Glutamatergic neuron (in vitro differentiated cells): ENCODE measurements around the gene TMEM144. TPM values are rescaled to one million over a fixed set of nuclear protein-coding genes. Genes with fewer than 3 reads are reported as not detected.

Experiments
- DNase-seq: peaks from one replicate; pipeline ENCODE4 v3.0.0; 2022
- H3K27ac Mint-ChIP-seq: one replicate; pipeline ENCODE4 v1.8.0; 2020; ENCODE audit warnings: mild to moderate bottlenecking, mixed read lengths, inconsistent platforms; ENCODE audit not compliant: unreplicated experiment
- H3K27me3 Mint-ChIP-seq: one replicate; pipeline ENCODE4 v1.8.0; 2020; ENCODE audit warnings: mild to moderate bottlenecking, moderate library complexity, mixed read lengths, inconsistent platforms; ENCODE audit not compliant: unreplicated experiment
- H3K36me3 Mint-ChIP-seq: one replicate; pipeline ENCODE4 v1.8.0; 2020; ENCODE audit warnings: mild to moderate bottlenecking, mixed read lengths, inconsistent platforms; ENCODE audit not compliant: unreplicated experiment
- H3K4me1 Mint-ChIP-seq: one replicate; pipeline ENCODE4 v1.8.0; 2020; ENCODE audit warnings: mild to moderate bottlenecking, low read depth, mixed read lengths, inconsistent platforms; ENCODE audit not compliant: unreplicated experiment
- H3K4me3 Mint-ChIP-seq: one replicate; pipeline ENCODE4 v1.8.0; 2020; ENCODE audit warnings: mild to moderate bottlenecking, mixed read lengths, inconsistent platforms; ENCODE audit not compliant: unreplicated experiment
- H3K9me3 Mint-ChIP-seq: one replicate; pipeline ENCODE4 v1.8.0; 2020; ENCODE audit warnings: mild to moderate bottlenecking, moderate library complexity, mixed read lengths, inconsistent platforms; ENCODE audit not compliant: unreplicated experiment
- total RNA-seq: library from RNA; stranded (reverse); fragmentation: NEBNext Ultra II Directional; extraction: Animal tissue kit (Norgen Biotek cat#: 25700); gene quantifications from one replicate; pipeline ENCODE4 v1.2.1, GENCODE V29; 2021; ENCODE audit not compliant: unreplicated experiment
- TF ChIP-seq, protein P1 (sequence below): fragments of 200-600 bp; sonication (generic); IDR thresholded peaks from one replicate; pipeline ENCODE4 v1.5.0; 2021; ENCODE audit not compliant: partially characterized antibody, unreplicated experiment

Gene TMEM144
- total RNA-seq, 1 donor from 2014 or later, result not detected

GRCh38 chr4:158190718-158191117 is 19.6 kb upstream of the TMEM144 start:
- H3K27me3 Mint-ChIP-seq, result no peaks in the 10 kb centered on the region
- H3K9me3 Mint-ChIP-seq, result no peaks in the 10 kb centered on the region
- DNase-seq, result no peak
- TF ChIP-seq, protein P1, sequence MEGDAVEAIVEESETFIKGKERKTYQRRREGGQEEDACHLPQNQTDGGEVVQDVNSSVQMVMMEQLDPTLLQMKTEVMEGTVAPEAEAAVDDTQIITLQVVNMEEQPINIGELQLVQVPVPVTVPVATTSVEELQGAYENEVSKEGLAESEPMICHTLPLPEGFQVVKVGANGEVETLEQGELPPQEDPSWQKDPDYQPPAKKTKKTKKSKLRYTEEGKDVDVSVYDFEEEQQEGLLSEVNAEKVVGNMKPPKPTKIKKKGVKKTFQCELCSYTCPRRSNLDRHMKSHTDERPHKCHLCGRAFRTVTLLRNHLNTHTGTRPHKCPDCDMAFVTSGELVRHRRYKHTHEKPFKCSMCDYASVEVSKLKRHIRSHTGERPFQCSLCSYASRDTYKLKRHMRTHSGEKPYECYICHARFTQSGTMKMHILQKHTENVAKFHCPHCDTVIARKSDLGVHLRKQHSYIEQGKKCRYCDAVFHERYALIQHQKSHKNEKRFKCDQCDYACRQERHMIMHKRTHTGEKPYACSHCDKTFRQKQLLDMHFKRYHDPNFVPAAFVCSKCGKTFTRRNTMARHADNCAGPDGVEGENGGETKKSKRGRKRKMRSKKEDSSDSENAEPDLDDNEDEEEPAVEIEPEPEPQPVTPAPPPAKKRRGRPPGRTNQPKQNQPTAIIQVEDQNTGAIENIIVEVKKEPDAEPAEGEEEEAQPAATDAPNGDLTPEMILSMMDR, result no peak
- H3K4me1 Mint-ChIP-seq, result no peaks in the 10 kb centered on the region
- no peak overlapping the region for H3K27ac Mint-ChIP-seq
- no peaks in the 10 kb centered on the region for H3K36me3 Mint-ChIP-seq
- no peak overlapping the region for H3K4me3 Mint-ChIP-seq

DNA sequence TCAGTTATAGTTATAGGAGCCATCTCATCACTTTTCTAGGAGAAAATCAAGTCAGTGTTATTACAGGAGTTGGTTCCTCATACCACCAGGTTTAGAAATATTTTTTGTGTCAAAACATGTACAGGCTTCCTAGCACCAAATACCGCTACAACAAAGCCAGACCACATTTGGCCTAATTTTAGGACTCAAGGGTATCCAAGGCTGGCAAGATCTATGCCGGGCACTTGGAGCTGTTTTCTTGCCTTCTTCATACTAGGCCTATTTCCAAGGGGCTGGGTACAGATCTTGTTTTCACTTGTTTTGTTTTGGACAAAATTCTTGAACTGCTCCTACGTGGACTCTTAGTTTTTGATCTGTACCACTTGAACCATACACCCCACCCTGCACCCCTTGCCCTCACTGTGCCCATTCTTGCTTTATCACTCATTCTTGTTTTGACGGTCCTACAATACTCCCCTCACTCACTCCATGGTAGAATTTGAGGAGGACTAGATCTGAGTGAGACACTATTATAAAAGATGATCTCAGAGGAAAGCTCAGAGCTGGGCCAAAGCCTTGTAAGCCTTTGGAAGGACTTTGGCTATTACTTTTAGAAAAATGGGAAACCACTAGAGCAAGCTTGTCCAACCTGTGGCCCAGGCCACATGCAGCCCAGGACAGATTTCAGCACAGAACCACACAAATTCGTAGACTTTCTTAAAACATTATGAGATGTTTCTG is 17.7 kb upstream of the TMEM144 start:
- Mint-ChIP-seq H3K27ac (no peak overlapping the region), H3K27me3 (peaks cover 2% of the 10 kb centered on the region), H3K36me3 (no peaks in the 10 kb centered on the region), H3K4me3 (no peak overlapping the region), H3K4me1 (peaks cover 6% of the 10 kb centered on the region), H3K9me3 (no peaks in the 10 kb centered on the region)
- DNase-seq, result no peak
- TF ChIP-seq, protein P1, result no peak

GRCh38 chr4:158193171-158193749 is 17.0 kb upstream of the TMEM144 start:
- peaks cover 2% of the 10 kb centered on the region for H3K27me3 Mint-ChIP-seq
- no peak for DNase-seq
- no peaks in the 10 kb centered on the region for H3K9me3 Mint-ChIP-seq
- no peak overlapping the region for H3K4me3 Mint-ChIP-seq
- no peak overlapping the region for H3K27ac Mint-ChIP-seq
- no peaks in the 10 kb centered on the region for H3K36me3 Mint-ChIP-seq
- peaks cover 6% of the 10 kb centered on the region for H3K4me1 Mint-ChIP-seq
- TF ChIP-seq, protein P1, result peak; percentile 66

DNA sequence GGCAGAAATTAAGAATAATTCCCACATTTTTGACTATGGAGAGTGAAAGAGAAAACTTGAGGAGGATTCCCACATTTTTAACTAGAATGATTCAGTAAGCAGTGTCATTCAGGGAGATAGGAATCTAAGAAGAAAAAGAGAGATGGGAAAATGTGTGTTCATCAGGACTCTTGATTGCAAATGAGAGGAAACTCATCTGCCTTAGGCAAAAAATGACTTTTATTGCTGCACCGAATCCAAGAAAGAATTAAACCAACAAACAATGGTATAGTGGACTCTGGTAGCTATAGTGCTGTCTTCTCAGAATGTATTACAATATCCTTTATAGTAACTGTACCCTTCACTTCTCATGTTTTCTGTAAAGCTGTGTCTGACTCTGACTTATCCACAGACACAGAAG is 15.0 kb upstream of the TMEM144 start:
- no peaks in the 10 kb centered on the region for H3K9me3 Mint-ChIP-seq
- H3K4me3 Mint-ChIP-seq, result no peak overlapping the region
- peaks cover 6% of the 10 kb centered on the region for H3K4me1 Mint-ChIP-seq
- H3K27me3 Mint-ChIP-seq, result peaks cover 2% of the 10 kb centered on the region
- H3K36me3 Mint-ChIP-seq, result no peaks in the 10 kb centered on the region
- H3K27ac Mint-ChIP-seq, result no peak overlapping the region
- TF ChIP-seq, protein P1, result no peak
- DNase-seq, result no peak

- H3K4me1 Mint-ChIP-seq, result peaks cover 6% of the 10 kb centered on the region
- DNase-seq, result no peak
- H3K4me3 Mint-ChIP-seq, result no peak overlapping the region
- TF ChIP-seq, protein P1, result no peak
- peaks cover 4% of the 10 kb centered on the region for H3K27me3 Mint-ChIP-seq
- no peaks in the 10 kb centered on the region for H3K9me3 Mint-ChIP-seq
- H3K36me3 Mint-ChIP-seq, result no peaks in the 10 kb centered on the region
- no peak overlapping the region for H3K27ac Mint-ChIP-seq
These were observed 13.0 kb upstream of the TMEM144 start for GRCh38 chr4:158197194-158197776.
